Activated CD4-positive, alpha-beta T cell treated with anti-CD3 and anti-CD28 coated beads, Interleukin-10, Interleukin-2, amounts not matched to agents 100 ng/mL and 50 ng/mL, durations not matched to agents 16 hours and 8 hours (primary cell): ENCODE data around the gene PIK3AP1.

Source experiments
- DNase-seq: peaks from one replicate; pipeline ENCODE4 v3.0.0-alpha.2; 2020

PIK3AP1 gene

DNA sequence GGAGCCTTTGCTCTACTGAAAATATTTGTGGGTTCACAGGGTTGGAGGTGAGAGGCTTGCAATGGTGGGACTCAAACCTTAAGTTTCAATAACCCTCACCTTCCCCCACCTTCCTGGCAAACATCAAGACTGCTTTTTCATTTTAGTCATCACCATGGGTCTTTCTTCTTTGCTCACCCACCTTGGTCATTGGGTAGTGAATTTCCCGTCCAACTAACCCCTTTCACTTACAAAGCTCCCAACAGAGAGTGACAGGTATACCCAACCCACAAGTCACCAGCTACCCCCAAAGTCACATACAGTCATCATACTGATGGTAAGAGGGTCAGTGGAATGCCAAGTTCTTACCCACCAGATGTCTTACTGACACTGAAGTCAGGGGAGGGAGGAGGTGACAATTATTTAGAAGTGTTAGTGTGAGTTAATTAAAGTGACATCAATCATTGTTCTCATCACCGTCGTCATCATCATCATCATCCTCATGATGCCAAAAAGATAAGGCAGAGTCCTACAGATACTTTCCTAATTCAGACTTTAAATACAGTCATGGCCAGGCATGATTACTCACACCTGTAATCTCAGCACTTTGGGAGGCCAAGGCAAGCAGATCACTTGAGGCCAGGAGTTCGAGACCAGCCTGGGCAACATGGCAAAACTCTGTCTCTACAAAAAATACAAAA is 49.0 kb downstream of the PIK3AP1 start:
- DNase-seq, result peak; percentile 38

DNA sequence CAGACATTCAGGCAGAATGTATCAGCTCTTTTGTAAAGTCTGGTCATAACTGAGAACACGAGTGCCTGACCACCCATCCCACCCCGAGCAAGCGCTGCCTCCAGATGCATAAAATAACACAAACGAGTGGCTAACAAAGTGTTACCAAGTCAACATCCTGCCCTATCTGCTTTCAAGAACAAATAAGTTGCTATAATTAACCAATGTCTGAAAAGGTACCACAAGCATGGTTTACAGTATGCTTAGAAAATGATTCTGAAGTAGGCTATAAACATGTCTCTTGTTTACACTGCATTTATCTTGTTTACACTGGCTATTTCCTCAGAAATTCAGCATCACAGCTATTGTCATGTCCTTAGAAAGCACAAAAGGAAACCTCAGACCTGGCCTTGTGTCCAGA is 49.5 kb downstream of the PIK3AP1 start:
- DNase-seq, result no peak

DNA sequence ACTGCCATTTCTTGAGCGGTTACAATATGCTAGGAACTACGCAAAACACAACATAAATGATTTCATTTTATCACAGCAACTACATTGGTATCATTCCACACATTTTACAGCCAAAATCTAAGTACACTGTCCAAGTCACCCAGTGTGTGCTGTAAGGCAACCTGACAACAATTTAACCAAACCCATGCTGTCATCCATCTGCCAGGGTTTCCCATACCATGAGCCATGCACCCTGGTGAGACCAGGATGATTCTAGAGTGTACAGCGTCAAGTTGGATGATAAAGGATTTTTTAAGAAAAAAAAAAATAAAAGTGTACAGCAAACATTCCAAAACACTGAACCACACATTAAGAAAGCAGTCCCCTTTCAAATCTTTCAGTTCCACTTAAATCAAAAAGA is 52.9 kb downstream of the PIK3AP1 start:
- no peak for DNase-seq

DNA sequence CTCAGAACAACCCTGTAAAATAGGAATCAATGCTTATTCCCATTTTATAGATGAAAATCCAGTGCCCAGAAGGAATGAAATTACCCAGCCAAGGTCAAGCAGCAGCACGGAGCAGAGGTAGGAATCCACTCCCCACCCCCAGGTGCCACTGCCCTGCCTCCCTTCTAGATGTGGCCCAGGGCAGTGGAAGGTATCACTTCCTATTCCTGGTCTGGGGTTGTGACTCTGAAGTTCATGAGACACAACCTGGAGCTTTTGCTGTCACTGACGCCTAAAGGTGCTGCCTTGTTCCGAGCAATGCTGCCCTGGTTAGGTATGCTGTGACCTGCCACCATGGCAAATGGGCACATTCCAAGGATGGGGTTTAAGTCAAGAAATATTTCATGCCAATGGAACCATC is 53.6 kb downstream of the PIK3AP1 start:
- DNase-seq, result no peak

DNA sequence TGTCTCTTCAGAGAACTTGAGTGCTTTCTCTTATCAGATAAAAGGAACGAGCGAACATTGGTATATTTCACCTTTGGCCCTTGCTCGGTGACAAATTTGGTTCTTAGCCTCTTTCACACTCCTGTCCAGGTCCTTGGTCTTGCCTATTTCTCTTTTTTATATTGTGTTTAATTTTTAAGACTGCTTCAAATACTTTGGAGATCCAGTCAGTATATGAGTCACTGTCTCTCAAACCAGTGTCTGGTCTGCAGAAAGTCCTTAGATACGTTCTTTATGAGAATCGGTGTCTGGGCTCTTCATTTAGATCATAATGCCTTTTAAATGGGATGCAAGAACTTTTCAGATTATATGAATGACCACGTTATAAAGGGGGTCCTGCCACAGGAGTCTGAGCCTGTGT is 55.0 kb downstream of the PIK3AP1 start:
- no peak for DNase-seq

DNA sequence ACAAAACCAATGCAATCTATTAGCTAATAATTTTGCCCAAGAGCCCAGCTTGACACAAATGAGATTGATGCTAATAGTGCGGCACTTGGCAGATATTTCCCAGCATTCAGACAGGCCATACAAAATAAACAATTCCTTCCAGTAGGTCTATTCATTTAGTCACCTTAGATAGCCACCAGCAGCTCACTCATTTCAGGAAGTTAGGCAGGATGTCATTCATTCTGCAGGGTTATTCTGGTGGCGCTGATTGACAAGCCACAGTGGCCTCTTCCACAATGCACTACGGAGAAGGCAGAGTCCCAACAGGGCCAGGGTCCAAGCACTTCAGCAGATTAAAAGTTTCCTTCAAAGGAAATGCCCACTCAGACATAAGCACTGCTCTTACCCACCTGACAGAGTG is 55.8 kb downstream of the PIK3AP1 start:
- peak; percentile 59 for DNase-seq

DNA sequence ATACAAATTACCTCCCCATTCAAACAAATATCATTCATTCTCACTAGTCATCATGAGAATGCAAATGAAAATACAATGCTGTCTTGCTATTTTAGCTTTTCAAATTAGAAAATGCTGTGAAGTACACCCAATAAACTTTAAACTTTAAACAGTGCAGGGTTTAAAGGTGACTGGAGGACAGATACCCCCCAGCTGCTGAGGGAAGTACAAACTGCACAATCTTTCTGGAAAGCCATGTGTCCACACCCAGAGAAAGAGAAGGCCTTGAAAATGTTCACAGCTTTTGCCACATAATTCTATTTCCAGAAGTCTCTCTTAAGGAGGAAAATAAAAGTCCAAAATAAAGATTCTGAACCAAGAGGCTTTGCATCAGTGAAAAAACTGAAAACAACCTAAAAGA is 56.5 kb downstream of the PIK3AP1 start:
- DNase-seq, result no peak

DNA sequence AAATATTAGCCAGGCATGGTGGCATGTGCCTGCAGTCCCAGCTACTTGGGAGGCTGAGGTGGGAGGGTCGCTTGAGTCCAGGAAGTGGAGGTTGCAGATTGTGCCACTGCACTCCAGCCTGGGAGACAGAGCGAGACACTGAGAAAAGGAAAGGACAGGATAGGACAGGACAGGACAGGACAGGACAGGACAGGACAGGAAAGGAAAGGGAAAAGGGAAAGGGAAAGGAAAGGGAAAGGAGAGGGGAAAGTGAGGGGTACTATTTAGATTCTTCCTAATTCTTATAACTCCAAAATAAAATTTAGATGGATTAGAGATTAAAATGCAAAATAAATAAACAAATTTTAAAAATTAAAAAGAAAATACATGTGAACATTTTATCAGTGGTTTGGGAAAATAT is 58.7 kb downstream of the PIK3AP1 start:
- DNase-seq, result no peak

DNA sequence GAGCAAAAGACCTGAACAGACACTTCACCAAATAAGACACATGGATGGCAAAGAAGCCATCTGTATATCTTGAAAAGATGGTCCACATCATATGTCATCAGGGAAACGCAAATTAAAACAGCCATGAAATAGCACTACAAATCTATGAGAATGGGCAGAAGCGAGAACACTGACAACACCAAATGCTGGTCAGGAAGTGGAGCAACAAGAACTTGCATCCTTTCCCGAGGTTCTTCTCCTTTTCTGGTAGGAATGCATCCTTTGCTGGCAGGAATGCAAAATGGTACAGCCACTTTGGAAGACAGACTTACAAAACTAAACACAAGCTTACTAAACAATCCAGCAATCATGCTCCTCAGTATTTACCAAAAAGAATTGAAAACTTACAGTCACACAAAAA is 60.0 kb downstream of the PIK3AP1 start:
- no peak for DNase-seq

DNA sequence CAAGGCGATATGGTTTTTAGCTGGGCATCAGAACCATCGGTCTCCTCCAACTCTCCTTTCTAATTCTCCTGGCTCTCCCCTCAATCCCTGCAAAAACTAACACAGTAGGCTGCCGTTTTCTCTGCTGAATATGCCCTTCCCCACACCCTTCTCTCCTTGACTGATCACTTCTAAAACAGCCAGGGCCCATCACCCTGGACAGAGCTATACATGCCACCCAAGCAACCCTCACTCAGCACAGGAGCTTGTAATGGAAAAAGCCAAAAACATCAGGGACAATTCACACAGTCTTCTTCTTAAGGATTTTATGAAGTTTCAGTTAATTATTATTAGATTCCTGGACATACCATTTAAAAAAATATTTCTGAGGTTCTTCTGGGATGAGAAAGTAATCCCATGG is 61.5 kb downstream of the PIK3AP1 start:
- DNase-seq, result no peak

DNA sequence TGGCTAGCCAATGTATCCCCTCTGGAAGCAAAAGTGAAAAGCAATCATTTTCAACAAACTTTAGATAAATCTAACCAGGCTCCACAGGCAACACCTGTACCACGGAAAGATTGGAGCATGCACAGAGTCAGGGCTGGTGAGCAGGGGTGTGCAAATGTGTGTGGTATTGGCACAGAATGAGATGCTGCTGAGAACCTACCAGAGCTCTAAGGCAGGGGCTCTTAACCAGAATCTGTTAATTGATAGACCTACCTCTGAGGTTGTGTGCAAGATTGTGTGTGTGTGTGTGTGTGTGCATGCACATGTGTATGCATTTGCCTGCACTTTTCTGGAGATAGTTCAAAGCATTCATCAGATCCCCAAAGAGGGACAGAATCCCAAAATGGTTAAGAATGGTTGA is 62.9 kb downstream of the PIK3AP1 start:
- DNase-seq, result no peak

DNA sequence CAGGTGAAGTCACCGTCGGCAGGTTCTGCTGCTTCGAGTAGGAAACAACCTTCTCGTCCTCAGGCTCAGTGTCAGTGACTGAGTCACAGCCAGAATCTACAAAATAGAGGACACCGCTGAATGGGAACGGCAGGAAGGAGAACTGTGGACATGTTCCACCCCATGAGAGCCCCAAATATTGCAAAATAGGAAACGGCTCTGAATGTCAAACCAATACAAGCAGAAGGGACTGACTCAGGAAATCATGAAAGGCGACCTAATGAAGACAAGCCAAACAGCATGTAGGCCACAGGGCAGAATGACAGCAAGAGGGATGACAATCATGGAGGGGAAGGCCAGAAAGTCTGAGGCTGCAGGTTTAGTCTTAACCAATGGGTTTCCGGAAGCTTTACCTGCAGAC is 63.5 kb downstream of the PIK3AP1 start:
- DNase-seq, result no peak

DNA sequence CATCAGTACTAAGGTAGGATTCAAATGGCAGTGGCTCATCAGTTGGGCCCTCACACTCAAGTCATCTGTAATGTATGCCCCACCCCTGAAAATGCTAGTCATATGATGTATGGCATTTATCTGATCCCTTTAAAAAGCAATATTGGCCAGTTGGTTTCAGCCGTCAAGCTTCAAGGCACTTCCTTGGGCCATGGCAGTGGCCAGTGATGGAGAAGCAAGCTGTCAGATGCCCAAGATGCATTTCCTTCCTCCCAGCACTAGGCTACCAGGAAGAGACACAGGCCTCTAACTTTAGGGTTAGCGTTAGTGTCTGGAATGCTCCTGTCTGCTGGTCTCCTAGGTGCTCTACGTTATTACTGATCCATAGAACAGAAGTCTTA is 64.1 kb downstream of the PIK3AP1 start:
- no peak for DNase-seq

DNA sequence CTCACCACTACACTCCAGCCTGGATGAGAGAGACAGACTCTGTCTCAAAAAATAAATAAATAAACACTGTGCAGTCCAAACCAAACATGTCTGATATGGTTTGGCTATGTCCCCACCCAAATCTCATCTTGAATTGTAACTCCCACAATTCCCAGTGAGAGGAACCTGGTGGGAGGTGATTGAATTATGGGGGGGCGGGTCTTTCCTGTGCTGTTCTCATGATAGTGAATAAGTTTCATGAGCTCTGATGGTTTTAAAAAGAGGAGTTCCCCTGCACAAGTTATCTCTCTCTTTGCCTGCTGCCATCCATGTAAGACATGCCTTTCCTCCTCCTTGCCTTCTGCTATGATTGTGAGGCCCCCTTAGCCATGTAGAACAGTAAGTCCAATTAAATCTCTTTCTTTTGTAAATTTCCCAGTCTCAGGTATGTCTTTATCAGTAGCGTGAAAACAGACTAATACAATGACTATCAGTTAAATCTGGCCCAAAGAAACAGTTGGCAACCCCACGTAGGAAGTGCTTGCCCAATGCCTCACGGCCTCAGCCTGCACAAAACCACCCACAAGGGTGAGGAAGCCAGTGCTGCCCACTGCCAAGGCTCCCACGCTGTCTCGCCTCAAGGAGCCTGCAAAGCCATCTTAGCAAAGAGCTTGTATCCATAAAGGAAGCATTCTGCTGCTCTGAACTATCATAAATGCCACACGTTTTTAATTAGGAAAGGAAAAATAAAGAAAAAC is 64.7 kb downstream of the PIK3AP1 start:
- DNase-seq, result no peak

DNA sequence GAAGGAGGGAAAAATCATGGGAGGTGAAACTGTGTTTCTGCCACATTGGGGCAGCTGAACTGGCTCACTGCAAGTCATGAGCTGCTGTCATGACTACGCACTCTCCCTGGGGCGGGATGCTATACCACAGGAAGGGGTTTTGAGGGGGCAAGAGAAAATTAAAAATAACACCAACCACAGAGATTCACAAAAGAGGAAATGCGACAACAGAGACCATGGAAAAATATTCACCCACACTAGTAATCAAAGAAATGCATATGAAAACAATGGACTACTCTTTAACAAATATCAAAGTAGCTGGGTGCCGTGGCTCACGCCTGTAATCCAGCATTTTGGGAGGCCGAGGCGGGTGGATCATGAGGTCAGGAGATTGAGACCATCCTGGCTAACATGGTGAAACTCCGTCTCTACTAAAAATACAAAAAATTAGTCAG is 68.3 kb downstream of the PIK3AP1 start:
- DNase-seq, result peak; percentile 46

DNA sequence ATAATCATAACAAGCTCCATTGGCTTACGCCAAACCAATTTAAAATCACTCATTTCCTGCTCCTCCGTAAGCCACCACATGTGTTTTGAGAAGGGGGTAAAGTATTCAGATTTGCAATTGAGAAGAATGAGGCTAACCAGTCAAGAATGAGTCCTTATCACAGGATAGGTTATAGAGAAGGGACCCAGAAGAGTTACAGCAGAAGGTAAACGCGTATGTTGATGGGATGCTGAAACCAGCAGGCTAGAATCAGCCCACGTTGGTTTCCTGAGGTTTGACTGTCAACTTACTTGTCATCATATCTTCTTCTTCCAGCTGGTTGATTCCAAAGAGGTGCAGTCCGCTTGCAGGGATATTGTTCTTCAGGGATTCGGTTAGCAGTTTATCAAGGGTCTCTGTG is 69.4 kb downstream of the PIK3AP1 start:
- no peak for DNase-seq

DNA sequence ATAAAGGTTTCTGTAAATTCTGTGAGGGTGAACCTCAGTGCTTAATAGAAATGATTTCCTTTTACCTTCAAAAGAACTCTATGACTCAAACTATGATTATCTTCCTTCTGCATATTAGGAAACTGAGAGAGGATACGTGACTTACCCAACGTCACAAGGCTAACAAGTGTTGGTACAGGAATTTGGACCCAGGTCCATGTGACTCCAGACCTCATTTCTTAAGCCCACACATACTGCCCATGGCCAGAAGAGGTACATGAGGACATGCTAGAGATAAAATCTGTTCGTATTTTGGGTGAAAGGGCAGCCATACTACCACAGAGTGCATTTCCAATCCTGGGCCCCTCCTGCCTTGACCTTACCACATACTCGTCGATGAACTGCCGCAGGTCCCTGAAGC is 72.0 kb downstream of the PIK3AP1 start:
- DNase-seq, result peak; percentile 27

DNA sequence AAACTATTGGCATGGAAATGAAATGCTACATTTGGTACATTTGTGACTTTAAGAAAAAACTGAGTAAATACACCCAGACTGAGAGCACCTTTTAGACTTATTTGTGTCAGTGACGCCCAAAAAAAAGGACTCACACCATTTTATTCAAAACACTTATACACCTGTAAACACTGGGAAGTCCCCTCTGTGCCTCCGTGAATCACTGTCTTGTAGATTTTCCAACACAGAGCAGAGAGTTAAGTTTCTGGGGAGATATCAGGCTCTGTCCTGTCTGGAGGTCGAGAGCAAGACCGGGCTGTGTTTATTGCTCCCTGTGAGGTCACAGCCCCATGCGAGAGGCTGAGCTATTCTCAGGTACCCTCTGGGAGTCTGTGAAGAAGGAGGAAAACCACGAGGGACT is 72.8 kb downstream of the PIK3AP1 start:
- DNase-seq, result no peak

DNA sequence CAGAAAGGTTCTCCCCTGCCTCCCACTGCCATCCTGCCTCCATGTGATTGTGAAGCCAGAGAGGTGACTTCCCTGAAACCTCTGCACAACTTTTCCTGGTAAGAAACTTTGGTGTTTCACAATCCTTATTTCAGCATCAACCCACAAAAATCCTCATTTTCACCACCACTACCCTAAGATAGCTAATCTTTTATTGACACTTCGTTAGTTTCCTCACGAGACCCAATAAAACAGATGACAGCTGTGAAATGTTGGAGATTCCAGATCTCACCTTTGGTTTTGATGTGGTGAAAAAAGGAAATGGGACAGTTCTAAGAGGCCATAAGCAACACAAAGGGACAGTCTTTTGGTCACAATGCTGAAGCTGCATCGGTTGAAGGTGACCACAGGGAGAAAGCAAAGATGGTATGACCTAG is 73.6 kb downstream of the PIK3AP1 start:
- peak; percentile 30 for DNase-seq

DNA sequence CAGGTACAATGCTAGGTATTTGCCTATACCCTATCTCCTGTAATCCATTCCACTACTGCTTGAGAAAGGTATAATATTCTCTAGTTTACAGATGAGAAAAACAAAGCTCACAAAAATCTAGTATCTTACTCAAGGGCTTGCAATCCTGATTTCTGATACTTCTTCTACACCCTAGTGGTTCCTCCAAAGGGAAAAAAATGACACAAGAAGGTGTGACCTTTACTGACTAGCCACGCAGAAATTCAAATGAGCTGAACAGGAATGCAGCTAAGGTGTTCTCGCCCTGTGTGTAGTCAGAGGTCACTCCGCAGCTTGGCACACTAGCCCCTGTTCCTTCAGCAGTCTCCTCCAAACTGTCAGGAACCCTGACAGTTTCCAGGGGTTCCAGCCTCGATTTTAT is 74.0 kb downstream of the PIK3AP1 start:
- no peak for DNase-seq

DNA sequence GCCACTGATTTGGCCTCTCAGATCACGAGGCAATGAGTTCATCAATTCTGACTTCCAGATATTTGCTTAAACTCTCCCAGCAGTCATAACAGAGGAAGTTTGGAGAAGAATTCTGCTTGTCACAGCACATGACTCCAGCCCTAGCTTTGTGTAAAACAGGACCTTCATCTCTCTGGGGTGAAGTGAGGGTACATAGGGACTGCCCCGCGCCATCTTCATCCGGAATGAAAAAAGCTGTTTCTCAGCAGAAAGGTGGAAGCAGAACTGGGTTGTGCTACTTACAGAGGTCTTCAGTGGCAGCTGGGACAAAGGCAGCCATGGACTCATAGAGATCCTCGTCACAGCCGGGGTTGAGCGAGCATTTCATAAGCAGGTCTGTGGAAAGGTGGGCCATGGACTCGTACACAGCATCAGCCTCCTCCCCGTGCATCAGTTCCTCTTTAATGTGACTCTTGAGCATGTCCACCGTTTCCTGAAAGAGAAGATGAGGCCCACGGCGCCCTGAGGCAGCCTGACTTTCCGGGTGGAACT is 75.1 kb downstream of the PIK3AP1 start:
- no peak for DNase-seq

DNA sequence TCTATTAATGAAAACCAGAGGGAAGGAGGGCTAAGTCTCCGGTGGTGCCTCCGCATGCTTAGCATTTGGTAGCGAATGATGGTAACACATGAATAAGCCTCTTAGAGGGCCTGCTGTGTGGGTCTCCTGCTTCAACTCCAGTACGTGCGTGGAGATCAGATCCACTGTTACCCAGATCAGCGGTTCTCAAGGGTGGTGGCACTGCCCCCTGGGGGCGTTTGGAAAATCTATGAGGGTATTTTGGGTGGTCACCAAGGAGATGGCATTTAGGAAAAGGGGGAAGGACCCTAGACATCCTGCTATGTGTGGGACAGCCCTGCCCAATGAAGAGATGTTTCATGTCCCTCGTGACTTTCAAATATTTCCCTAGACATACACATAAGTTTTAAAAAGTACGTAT is 76.4 kb downstream of the PIK3AP1 start:
- DNase-seq, result no peak

DNA sequence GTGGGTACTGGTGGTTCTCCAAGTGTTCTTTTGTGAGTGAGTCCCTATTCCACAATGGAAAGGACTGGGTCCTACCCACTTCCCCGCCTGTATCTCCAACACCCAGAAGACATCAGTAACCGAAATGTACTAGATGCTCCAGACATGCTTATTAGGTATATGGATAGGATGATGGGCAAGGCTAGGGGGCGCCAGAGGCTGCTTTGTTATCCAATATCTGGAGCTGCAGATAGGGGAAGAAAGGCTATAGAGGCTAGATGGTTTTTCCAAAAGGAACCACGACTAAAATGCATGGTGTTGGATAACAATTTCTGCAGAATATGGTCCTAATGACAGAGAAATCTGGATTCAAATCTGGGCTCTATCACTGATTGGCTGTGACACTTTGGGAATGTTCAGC is 77.3 kb downstream of the PIK3AP1 start:
- DNase-seq, result peak; percentile 71

DNA sequence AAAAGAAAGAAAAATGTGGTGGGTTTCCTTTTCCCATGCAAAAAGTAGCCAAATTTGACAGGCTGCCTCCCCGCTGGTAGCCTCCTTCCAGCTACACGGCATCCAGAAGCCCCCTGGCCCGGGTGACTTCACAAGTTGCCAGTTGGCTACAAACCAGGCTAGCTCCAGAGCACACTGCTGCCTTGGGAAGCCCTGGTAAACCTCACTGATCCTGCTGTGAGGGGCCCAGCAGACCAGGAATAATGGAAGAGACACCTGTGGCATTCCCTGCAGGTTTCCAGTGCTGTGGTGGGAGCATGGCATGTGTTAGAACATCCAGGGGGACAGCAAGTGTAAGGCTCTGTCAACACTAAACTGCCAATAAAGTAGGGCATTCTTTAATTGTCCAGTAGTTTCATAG is 77.8 kb downstream of the PIK3AP1 start:
- DNase-seq, result no peak
